Measurements from ENCODE around the gene HTRA1. TPM values are rescaled to one million over a fixed set of nuclear protein-coding genes. Genes with fewer than 3 reads are reported as not detected.

The HTRA1 gene
- total RNA-seq, 1 experiment from 2014 or later: 0.39 TPM

GRCh38 chr10:122420624-122421007 lies 40.7 kb upstream of the HTRA1 start:
- intact Hi-C loops (cut with micrococcal nuclease): no loop called here
- CTCF ChIA-PET: no interaction called here
- BruUV-seq (replicated peaks): no TSS peak

GRCh38 chr10:122421054-122421625 lies 40.2 kb upstream of the HTRA1 start:
- Histone ChIP-seq H3K79me2 (ENCODE audit: insufficient read depth, low read length) (no peaks in the 10 kb centered on the region), H3K27me3 (ENCODE audit: insufficient read depth, low read length) (no peaks in the 10 kb centered on the region), H3K4me1 (ENCODE audit: control insufficient read depth in 1 of 2, insufficient read depth in 2 of 2, low read length in 2 of 2) (no peaks in the 10 kb centered on the region), H2AFZ (ENCODE audit: low read depth, low read length, poor library complexity, severe bottlenecking) (no peak overlapping the region), H3K9me2 (ENCODE audit: insufficient read depth) (no peaks in the 10 kb centered on the region), H3K4me3 (replicated peaks in 1 of 2; ENCODE audit: low read depth in 1 of 2, low read length in 2 of 2) (no peak overlapping the region), H3K36me3 (ENCODE audit: control insufficient read depth in 1 of 2, insufficient read depth in 2 of 2, low read length in 2 of 2) (peaks cover 7 to 10% of the 10 kb centered on the region in 2 experiments), H3K4me2 (ENCODE audit: low read length) (no peak overlapping the region), H3K9ac (ENCODE audit: low read length) (no peak overlapping the region), H4K20me1 (ENCODE audit: insufficient read depth) (no peaks in the 10 kb centered on the region), H3K9me3 (ENCODE audit: control insufficient read depth in 1 of 2, insufficient read depth in 1 of 2, low read depth in 1 of 2, low read length in 2 of 2) (no peaks in the 10 kb centered on the region), H3K27ac (ENCODE audit: low read depth, low read length) (no peak overlapping the region)
- POLR2A ChIA-PET: no interaction called here
- CTCF ChIA-PET: no interaction called here
- ATAC-seq (no peak), DNase-seq (ENCODE audit: low read depth, low spot score) (no peak)
- TF ChIP-seq ZFX (IDR thresholded peaks at IDR 0.05): no peak
- TF ChIP-seq SP1 (IDR thresholded peaks at IDR 0.05; ENCODE audit: low read depth): no peak
- TF ChIP-seq YY1 (IDR thresholded peaks at IDR 0.05; ENCODE audit: extremely low read depth, insufficient replicate concordance, low read depth, low read length): no peak
- TF ChIP-seq CEBPB (IDR thresholded peaks at IDR 0.05; ENCODE audit: low read depth): no peak
- no peak for TF ChIP-seq SRF (IDR thresholded peaks at IDR 0.05; ENCODE audit: low read depth)
- no peak for TF ChIP-seq ELF1 (IDR thresholded peaks at IDR 0.05; ENCODE audit: borderline replicate concordance, low read depth)
- TF ChIP-seq CTCF (IDR thresholded peaks at IDR 0.05 in 2 of 3, conservative IDR thresholded peaks at IDR 0.05 in 1 of 3; ENCODE audit: borderline replicate concordance in 1 of 3, insufficient read depth in 1 of 3, low read depth in 2 of 3, low read length in 2 of 3): no peak
- TF ChIP-seq EZH2phosphoT487 (IDR thresholded peaks at IDR 0.05; ENCODE audit: borderline replicate concordance): no peak
- no peak for TF ChIP-seq SIN3A (IDR thresholded peaks at IDR 0.05; ENCODE audit: low read depth)
- intact Hi-C loops (cut with micrococcal nuclease): no loop called here
- no TSS peak for BruUV-seq (replicated peaks)
- RAD21 ChIA-PET (ENCODE audit: low non-redundant PET in 1 of 2, low total read pairs in 2 of 2, uncharacterized antibody in 2 of 2, unreplicated experiment in 2 of 2): no interaction called here

More at GRCh38 chr10:122420624-122421007, 40.7 kb upstream of the HTRA1 start:
- Histone ChIP-seq H3K79me2 (ENCODE audit: insufficient read depth, low read length) (no peaks in the 10 kb centered on the region), H3K4me1 (ENCODE audit: control insufficient read depth in 1 of 2, insufficient read depth in 2 of 2, low read length in 2 of 2) (no peaks in the 10 kb centered on the region), H3K36me3 (ENCODE audit: control insufficient read depth in 1 of 2, insufficient read depth in 2 of 2, low read length in 2 of 2) (peaks cover 12 to 15% of the 10 kb centered on the region in 2 experiments), H3K4me3 (replicated peaks in 1 of 2; ENCODE audit: low read depth in 1 of 2, low read length in 2 of 2) (no peak overlapping the region), H3K9ac (ENCODE audit: low read length) (no peak overlapping the region), H3K9me3 (ENCODE audit: control insufficient read depth in 1 of 2, insufficient read depth in 1 of 2, low read depth in 1 of 2, low read length in 2 of 2) (no peaks in the 10 kb centered on the region), H3K27me3 (ENCODE audit: insufficient read depth, low read length) (no peaks in the 10 kb centered on the region), H2AFZ (ENCODE audit: low read depth, low read length, poor library complexity, severe bottlenecking) (no peak overlapping the region), H3K27ac (ENCODE audit: low read depth, low read length) (no peak overlapping the region), H3K9me2 (ENCODE audit: insufficient read depth) (no peaks in the 10 kb centered on the region), H4K20me1 (ENCODE audit: insufficient read depth) (no peaks in the 10 kb centered on the region), H3K4me2 (ENCODE audit: low read length) (no peak overlapping the region)
- TF ChIP-seq TCF7L2 (IDR thresholded peaks at IDR 0.05; ENCODE audit: borderline replicate concordance, extremely low read depth, insufficient read depth, insufficient read length) (no peak), POLR2A (IDR thresholded peaks at IDR 0.05; ENCODE audit: borderline replicate concordance, extremely low read depth, insufficient read depth, insufficient read length) (no peak)
- no peak for ATAC-seq
- DNase-seq (ENCODE audit: low read depth, low spot score): no peak
- ChIA-PET POLR2A (no interaction called here), RAD21 (ENCODE audit: low non-redundant PET in 1 of 2, low total read pairs in 2 of 2, uncharacterized antibody in 2 of 2, unreplicated experiment in 2 of 2) (no interaction called here)
